ENCODE data around the gene TAS2R1.

TAS2R1 gene

DNA sequence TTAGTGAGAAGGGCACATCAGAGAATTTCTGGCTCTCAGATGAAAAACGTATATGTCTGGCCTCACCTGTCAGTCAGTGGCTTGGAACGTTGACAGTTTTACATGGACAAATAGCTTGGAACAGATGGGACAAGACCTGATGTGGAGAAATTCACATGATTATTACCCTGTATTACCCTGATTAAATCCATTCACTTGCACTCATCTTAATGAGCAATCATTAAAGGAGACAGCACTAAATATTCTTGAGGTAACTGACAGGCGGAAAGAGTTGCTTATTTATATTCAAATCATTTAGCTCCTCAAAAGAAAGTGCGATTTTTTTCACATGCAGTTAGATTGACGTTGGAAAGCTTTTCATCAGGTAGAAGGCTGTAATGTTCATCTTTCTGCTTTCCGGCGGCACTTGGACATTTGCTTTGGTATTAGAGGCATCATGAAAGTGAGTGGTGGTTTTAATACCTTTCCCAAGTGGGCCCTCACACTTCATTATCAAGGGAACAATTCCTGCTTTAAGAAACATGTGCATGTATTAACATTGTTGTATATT lies 11.7 kb upstream of the TAS2R1 start:
- Mint-ChIP-seq H3K27me3 (no peaks in the 10 kb centered on the region), H3K9me3 (peaks cover 32% of the 10 kb centered on the region), H3K36me3 (ENCODE audit: low read depth) (no peaks in the 10 kb centered on the region), H3K27ac (no peak overlapping the region), H3K4me1 (ENCODE audit: low read depth) (no peaks in the 10 kb centered on the region), H3K4me3 (no peak overlapping the region)
- intact Hi-C loops (cut with micrococcal nuclease): no loop called here

DNA sequence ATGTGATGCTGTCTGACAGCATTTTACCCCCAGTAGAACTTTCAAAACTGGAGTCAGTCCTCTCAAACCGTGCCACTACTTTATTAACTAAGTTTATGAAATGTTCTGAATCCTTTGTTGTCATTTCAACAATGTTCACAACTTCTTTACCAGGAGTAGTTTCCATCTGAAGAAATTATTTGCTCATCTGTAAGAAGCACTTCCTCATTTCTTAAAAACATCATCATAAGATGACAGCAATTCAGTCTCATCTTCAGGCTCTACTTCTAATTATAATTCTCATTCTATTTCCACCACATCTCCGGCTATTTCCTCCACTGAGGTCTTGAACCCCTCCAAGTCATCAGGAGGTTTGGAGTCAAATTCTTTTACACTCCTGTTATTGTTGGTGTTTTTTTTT lies 2.3 kb upstream of the TAS2R1 start:
- Mint-ChIP-seq H3K36me3 (ENCODE audit: low read depth) (no peaks in the 10 kb centered on the region), H3K27me3 (no peaks in the 10 kb centered on the region), H3K4me3 (no peak overlapping the region), H3K27ac (no peak overlapping the region), H3K9me3 (peaks cover 47% of the 10 kb centered on the region), H3K4me1 (ENCODE audit: low read depth) (no peaks in the 10 kb centered on the region)
- intact Hi-C loops (cut with micrococcal nuclease): no loop called here

DNA sequence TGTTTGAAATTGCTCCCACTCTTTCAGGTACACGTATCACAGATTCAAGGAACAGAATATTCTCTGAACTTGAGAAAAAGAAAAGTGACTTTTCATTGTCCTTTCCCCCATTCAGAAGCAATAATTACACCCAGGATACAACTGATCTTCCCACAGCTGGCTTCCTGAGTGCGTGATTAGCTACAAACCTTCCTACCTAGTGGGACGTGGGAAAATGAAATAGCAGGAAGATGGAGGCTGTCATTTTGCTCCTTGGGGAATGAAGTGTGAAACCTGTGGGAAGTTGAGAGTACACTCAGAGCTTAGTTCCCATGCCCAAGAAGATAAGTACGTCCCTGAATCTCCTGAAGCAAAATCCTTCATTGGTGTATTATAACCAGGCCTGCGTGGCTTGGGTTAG lies 2.6 kb downstream of the TAS2R1 start:
- intact Hi-C loops (cut with micrococcal nuclease): no loop called here
- H3K27me3 Mint-ChIP-seq: no peaks in the 10 kb centered on the region
- no peaks in the 10 kb centered on the region for H3K36me3 Mint-ChIP-seq (ENCODE audit: low read depth)
- peaks cover 9% of the 10 kb centered on the region for H3K9me3 Mint-ChIP-seq
- H3K4me3 Mint-ChIP-seq: no peak overlapping the region
- no peak overlapping the region for H3K27ac Mint-ChIP-seq
- H3K4me1 Mint-ChIP-seq (ENCODE audit: low read depth): no peaks in the 10 kb centered on the region

DNA sequence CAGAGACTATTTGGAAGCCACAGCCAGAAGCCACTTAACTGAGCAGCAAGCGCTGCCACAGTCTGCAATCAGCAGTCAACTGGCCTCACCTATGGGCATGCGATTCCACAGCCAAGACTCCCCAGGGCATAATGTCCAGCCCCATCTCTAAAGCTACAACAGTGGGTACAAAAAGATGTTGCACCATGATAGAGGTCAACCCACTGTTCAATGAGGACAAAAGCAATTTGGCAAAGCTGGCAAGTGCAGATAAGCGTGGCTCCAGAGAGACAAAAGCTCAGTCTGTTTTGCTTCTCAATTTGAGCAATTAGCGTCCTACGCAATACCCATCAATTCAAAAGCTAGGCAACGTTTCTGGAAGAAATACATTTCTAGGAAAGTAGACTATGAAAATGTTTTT lies 3.2 kb downstream of the TAS2R1 start:
- Mint-ChIP-seq H3K36me3 (ENCODE audit: low read depth) (no peaks in the 10 kb centered on the region), H3K9me3 (peaks cover 6% of the 10 kb centered on the region), H3K4me1 (ENCODE audit: low read depth) (no peaks in the 10 kb centered on the region), H3K27ac (no peak overlapping the region), H3K4me3 (no peak overlapping the region), H3K27me3 (no peaks in the 10 kb centered on the region)
- intact Hi-C loops (cut with micrococcal nuclease): no loop called here

DNA sequence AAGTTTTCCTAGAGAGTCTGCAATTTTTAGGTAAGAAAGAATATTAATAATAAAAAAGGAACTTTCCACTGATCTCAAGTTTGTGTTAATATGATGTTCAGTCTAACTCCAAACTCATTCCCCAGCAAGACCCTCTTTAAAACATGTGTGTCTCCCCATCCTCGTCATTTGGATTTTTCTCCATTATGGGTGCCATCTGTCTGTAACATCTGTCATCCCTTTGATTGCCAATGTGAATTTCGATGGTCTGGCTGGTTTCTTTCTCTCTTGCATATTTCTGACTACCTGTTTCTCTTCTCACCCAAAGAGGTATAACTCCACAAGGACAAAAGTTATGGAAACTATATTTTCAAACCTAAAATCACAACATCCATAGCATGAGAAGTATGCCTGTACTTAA lies 4.4 kb downstream of the TAS2R1 start:
- Mint-ChIP-seq H3K4me1 (ENCODE audit: low read depth) (no peaks in the 10 kb centered on the region), H3K27ac (no peak overlapping the region), H3K4me3 (no peak overlapping the region), H3K27me3 (no peaks in the 10 kb centered on the region), H3K9me3 (peaks cover 6% of the 10 kb centered on the region), H3K36me3 (ENCODE audit: low read depth) (no peaks in the 10 kb centered on the region)
- intact Hi-C loops (cut with micrococcal nuclease): no loop called here

DNA sequence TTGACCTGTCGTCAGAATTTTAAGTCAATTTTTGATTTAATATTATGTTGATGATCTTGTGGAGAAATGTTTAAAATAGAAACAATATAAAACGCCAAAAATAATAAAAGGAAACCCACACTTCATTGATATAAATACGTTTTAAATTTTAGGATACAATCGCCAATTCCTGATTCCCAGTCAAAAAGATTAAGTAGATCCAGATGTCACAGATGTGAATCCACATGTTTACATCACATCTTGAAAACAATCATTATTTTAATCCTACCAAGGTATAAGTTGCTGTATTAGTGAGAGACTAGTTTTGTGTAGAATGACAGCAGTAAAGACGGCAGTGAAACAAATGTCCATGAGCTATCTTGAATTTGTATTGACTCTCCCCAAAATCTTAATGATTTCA lies 4.9 kb downstream of the TAS2R1 start:
- no peak overlapping the region for H3K4me3 Mint-ChIP-seq
- H3K9me3 Mint-ChIP-seq: peaks cover 6% of the 10 kb centered on the region
- intact Hi-C loops (cut with micrococcal nuclease): no loop called here
- no peaks in the 10 kb centered on the region for H3K27me3 Mint-ChIP-seq
- H3K4me1 Mint-ChIP-seq (ENCODE audit: low read depth): no peaks in the 10 kb centered on the region
- H3K27ac Mint-ChIP-seq: no peak overlapping the region
- no peaks in the 10 kb centered on the region for H3K36me3 Mint-ChIP-seq (ENCODE audit: low read depth)

DNA sequence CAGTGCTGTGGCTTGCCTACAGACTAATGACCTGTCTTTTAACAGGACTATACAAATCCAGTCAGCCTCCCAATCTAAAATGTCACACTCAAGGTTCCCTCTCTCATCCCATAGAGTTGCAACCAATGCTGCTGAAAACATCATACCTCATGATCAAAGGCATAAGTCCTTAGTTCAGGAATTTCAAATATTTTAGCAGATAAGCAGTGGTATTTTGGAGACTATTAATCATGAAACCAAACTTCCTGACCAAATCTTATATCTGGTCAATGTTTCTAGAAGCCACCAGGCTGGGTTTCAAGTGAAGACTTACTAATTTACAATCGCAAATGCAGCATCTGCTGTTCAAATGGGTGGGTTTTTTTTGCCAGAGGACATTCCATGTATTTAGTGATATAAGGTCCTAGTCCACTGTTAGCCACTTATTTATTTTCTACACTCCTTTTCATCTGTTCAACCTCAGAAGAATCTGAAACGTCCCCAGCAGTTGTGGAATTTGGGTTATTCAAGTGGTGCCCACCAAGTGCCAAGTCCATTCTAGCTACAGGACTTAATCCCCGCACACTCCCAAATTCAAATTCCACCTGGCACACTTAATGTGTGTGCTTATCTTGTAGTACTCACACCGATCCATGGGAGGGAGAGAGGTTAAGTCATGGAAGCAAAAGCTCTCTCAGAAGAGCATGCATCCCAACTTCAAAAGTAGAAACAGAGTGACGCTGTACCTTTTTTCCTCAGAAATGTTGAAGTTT lies 5.8 kb downstream of the TAS2R1 start:
- Mint-ChIP-seq H3K36me3 (ENCODE audit: low read depth) (no peaks in the 10 kb centered on the region), H3K9me3 (peaks cover 6% of the 10 kb centered on the region), H3K4me3 (no peak overlapping the region), H3K27ac (no peak overlapping the region), H3K27me3 (no peaks in the 10 kb centered on the region), H3K4me1 (ENCODE audit: low read depth) (no peaks in the 10 kb centered on the region)
- intact Hi-C loops (cut with micrococcal nuclease): no loop called here

DNA sequence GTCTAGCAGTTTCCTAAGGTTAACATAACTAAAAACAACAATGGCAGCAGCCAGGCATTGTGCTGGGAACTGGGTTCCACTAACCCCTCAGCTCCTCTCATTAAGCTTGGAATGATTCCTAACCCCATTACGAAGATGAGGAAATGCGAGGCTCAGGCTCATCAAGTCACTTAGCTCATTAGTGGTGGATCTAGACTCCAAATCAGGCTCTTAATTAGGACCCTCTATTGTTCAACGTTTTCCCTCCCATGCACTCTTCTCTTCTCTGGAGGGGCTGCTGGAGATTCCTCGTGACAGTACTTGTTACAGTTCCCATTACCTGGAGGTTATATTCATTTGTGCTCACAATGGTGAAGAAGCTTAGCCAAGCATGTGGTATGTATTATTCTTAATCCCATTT lies 6.5 kb downstream of the TAS2R1 start:
- H3K36me3 Mint-ChIP-seq (ENCODE audit: low read depth): no peaks in the 10 kb centered on the region
- H3K27me3 Mint-ChIP-seq: no peaks in the 10 kb centered on the region
- intact Hi-C loops (cut with micrococcal nuclease): no loop called here
- H3K4me3 Mint-ChIP-seq: no peak overlapping the region
- peaks cover 6% of the 10 kb centered on the region for H3K9me3 Mint-ChIP-seq
- H3K27ac Mint-ChIP-seq: no peak overlapping the region
- H3K4me1 Mint-ChIP-seq (ENCODE audit: low read depth): no peaks in the 10 kb centered on the region

DNA sequence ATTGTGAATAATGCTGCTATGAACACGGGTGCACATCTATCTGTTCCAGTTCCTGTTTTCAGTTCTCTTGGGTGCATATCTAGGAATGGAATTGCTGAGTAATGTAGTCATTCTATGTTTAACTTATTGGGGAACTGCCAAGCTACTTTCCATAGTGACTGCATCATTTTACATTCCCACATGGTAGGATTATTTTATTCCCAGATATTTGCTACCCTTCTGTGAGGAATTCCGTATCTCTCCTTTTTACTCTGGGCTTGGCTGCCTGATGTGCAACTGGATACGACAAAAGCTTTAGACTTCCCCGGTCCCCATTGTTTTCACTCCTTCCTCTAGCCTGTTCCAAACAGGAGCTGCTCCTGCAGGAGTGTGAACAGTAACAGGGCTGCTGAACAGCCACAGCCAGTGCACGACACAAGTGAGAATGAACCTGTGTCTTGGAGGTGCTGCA lies 7.2 kb downstream of the TAS2R1 start:
- Mint-ChIP-seq H3K4me1 (ENCODE audit: low read depth) (no peaks in the 10 kb centered on the region), H3K9me3 (peaks cover under 1% of the 10 kb centered on the region), H3K27ac (no peak overlapping the region), H3K4me3 (no peak overlapping the region), H3K36me3 (ENCODE audit: low read depth) (no peaks in the 10 kb centered on the region), H3K27me3 (no peaks in the 10 kb centered on the region)
- intact Hi-C loops (cut with micrococcal nuclease): no loop called here

DNA sequence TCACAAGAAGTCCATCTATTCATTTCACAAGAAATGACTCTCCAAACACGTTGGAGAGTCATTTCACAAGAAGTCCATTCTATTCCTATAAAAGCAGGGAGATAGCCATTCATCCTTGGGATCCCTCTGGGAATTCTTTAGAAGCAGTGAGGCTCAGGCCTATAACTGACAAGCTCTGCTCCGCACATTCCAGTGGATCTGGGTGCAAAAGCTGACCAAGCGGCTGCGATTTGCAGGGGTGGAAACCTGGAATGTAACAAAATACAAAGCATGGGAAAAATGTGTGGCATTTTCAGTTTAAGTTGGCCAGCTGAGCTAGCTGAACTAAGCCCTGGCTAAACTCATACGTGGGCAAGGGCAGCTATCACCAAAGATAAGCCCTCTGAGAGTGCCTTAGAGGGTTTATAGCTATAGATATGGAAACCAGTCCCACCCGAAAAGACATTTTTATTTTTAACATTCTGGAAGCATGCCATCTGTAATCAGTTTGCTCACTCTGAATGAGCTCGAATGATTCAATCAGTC lies 8.7 kb downstream of the TAS2R1 start:
- Mint-ChIP-seq H3K4me1 (ENCODE audit: low read depth) (no peaks in the 10 kb centered on the region), H3K27ac (no peak overlapping the region), H3K27me3 (no peaks in the 10 kb centered on the region), H3K9me3 (no peaks in the 10 kb centered on the region), H3K4me3 (no peak overlapping the region), H3K36me3 (ENCODE audit: low read depth) (no peaks in the 10 kb centered on the region)
- intact Hi-C loops (cut with micrococcal nuclease): no loop called here

DNA sequence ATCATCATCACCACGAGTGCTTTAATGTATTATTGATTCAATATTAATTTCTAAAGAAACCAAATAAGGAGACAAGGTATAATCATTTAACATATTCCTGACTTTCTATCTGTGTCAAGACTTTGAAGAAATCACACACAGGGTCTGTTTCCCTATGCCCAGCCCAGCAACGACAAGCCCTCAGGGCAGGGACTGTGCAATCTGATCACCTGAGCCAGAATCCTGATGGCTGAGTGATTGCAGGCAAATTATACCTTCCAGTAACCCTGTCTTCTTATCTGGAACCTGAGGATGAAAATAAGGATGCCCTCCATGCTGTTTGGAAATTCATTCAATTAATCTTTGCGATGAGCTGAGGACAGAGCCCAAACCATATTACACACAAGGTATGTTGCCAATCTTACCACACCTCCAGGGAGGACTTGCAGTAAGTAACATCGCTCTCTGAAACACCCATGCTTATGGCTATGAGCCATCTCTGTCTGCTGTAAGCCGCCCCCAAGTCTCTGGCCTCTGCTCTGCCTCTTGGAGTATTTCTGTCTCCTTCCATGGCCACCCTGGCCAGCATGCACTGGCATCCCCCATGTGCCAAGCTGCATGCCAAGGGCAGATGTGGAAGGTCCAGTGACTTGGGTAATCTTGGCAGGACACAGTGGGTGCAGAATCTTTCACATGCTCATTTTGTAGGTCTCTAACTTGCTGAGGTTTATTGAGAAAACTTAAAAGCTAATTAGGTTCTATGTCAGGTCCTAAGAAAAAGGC lies 10.6 kb downstream of the TAS2R1 start:
- intact Hi-C loops (cut with micrococcal nuclease): no loop called here
- Mint-ChIP-seq H3K36me3 (ENCODE audit: low read depth) (no peaks in the 10 kb centered on the region), H3K27ac (no peak overlapping the region), H3K27me3 (no peaks in the 10 kb centered on the region), H3K9me3 (no peaks in the 10 kb centered on the region), H3K4me3 (no peak overlapping the region), H3K4me1 (ENCODE audit: low read depth) (no peaks in the 10 kb centered on the region)

DNA sequence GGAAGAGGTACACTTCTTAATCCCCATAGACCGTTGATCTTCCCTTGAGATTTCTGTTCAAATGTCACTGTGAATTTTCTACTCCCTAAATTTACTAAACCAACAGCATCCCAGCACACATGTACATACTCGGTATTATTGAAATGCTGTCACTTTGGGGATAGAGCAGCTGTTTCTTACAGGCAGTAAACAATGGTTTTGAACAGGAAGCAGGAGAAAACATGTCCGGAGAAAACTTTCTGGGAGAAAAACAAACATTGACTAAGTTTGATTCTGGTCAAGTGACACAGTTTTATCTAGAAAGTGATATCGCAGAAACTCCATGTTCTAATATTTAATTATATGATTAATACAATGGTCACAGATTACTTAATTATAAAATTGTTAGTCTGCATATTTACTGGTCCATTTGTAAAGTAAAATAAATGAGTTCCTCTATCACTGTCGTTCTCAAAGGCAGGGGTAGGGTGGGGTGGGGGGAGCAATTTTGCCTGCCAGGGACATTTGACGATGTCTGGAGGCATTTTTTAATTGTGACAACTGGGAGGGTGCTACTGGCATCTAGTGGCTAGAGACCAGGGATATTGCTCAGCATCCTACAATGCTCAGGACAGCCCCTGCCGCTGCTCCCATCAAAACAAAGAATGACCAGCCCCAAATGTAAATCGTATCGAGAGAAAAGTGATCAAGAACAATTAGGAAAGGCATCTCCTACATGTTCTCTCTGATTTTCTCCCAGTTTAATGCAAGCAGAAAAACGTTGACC lies 12.2 kb downstream of the TAS2R1 start:
- Mint-ChIP-seq H3K4me3 (no peak overlapping the region), H3K27ac (no peak overlapping the region), H3K36me3 (ENCODE audit: low read depth) (no peaks in the 10 kb centered on the region), H3K9me3 (no peaks in the 10 kb centered on the region), H3K27me3 (no peaks in the 10 kb centered on the region), H3K4me1 (ENCODE audit: low read depth) (no peaks in the 10 kb centered on the region)
- intact Hi-C loops (cut with micrococcal nuclease): no loop called here

DNA sequence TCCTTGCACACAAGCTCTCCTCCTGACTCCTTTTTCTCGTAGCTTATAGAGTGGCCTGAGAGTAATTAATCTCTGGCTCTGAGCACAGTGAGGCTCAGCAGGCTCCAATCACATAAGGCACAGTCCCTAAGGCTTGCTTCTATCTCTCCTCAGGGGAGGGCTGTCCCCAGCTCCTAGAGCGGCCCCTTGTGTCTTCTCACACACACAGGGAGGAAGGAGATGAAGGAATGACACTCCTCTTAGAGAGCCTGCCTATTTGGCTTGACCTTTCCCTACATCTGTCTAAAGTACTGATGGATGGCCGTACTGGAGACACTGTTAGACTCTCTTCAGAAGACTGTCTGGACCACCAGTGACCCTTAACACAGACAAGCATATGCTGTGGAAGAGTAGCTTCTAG lies 12.9 kb downstream of the TAS2R1 start:
- intact Hi-C loops (cut with micrococcal nuclease): no loop called here
- Mint-ChIP-seq H3K4me3 (no peak overlapping the region), H3K27ac (no peak overlapping the region), H3K9me3 (peaks cover under 1% of the 10 kb centered on the region), H3K36me3 (ENCODE audit: low read depth) (no peaks in the 10 kb centered on the region), H3K4me1 (ENCODE audit: low read depth) (no peaks in the 10 kb centered on the region), H3K27me3 (no peaks in the 10 kb centered on the region)

DNA sequence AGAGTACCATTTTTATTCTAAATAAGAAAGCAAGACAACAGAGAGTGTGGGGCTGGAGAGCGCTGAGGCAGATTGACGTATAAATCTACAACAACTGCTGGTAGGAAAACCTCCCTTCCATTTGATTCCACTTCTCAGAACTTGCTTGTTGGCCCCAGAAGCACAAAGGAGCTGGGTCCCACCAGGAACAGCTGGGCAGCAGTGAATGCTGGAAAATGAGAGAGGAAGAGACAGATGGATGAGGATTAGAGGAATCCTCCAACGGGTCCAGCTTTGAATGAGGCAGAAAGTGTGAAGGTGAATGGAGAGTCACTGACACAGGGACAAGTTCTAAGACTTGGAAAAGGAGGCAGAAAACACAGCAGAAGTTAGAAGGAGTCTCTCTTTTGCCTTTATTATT lies 14.8 kb downstream of the TAS2R1 start:
- H3K36me3 Mint-ChIP-seq (ENCODE audit: low read depth): no peaks in the 10 kb centered on the region
- no peaks in the 10 kb centered on the region for H3K4me1 Mint-ChIP-seq (ENCODE audit: low read depth)
- no peaks in the 10 kb centered on the region for H3K27me3 Mint-ChIP-seq
- H3K27ac Mint-ChIP-seq: no peak overlapping the region
- peaks cover 15% of the 10 kb centered on the region for H3K9me3 Mint-ChIP-seq
- H3K4me3 Mint-ChIP-seq: no peak overlapping the region
- intact Hi-C loops (cut with micrococcal nuclease): no loop called here
